HG02943 (cell line): ENCODE measurements around the gene DLG1.

Experiments used
- ATAC-seq: cut with Tn5 transposase; IDR thresholded peaks from one replicate; pipeline ENCODE4 v1.9.1; 2021; ENCODE audit warnings: mild to moderate bottlenecking, low read depth, moderate library complexity; ENCODE audit not compliant: unreplicated experiment

Gene DLG1

DNA sequence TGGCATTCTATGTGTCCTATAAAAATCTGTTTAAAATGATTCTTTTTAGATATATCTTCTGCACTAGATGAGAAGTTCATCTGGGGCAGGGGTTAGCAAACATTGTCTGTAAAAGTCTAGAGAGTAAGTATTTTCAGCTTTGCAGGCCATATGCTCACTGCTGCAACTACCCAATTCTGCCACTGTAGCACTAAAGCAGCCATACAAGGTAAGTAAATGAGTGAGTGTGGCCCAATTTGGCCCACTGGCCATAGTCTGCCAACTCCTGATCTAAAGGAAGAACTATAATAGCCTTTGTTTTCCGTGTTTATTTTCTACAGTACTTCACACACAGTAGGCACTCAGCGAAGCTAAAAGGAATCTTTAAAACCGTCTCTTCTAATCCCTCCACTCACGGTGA lies 42.3 kb downstream of the DLG1 start:
- no peak for ATAC-seq

DNA sequence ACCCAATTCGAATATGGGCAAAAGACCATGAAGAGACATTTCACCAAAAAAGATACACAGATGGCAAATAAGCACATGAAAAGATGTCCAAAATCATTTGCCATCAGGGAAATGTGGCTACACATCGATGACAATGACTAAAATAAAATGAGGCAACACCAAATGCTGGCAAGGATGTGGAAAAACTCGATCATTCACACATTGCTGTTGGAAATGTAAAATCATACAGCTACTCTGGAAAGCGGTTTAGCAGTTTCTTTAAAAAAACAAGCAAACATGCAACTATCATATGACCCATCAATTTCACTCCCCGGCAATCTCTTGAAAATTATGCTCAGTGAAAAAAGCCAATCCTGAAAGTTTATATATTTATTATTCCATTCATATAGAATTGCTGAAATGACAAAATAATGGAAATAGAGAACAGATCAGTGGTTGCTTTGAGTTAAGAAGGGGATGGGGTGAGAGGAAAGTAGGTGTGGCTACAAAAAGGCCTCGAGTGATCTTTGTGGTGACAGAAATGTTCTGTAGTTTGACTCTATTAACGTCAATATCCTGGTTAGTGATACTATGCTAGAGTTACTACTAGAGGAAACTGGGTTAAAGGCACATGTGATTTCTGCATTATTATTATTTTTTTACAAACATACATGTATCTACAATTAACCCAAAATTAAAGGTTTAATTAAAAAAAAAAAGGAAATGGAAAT lies 45.0 kb downstream of the DLG1 start:
- no peak for ATAC-seq

- no peak for ATAC-seq
Observed at GRCh38 chr3:197249542-197249941, 48.9 kb downstream of the DLG1 start.

- ATAC-seq = no peak
Observed at GRCh38 chr3:197248341-197248740, 50.1 kb downstream of the DLG1 start.

- no peak for ATAC-seq
Observed at GRCh38 chr3:197244751-197245150, 53.7 kb downstream of the DLG1 start.

DNA sequence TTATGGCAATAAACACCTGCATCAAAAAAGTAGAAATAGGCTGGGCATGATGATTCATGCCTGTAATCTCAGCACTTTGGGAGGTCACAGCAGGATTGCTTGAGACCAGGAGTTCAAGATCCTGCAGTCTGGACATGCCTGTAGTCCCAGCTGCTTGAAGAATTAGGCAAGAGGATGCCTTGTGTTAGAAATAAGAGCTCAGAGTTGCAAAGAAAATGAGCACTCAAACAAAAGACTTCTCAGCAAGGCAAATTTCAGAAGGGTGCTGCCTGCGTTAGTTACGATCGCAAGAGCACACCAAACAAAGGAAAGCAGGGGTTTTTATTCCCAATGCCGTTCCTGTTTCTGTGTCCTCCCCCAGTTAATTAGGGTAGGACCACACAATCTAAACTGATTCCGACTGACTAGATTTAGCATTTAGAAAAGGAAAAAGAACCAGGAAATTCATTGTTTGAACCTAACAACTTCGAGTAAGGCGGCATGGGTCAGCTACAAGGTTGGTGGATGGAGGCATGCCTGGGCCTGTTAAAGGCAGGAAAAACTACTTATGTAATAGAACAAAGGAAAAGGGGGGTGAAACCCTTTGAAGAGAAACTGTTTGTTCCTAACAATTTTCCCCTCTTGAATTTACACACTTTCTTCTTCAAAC lies 55.5 kb downstream of the DLG1 start:
- ATAC-seq = no peak

- no peak for ATAC-seq
Observed at GRCh38 chr3:197241173-197241572, 57.2 kb downstream of the DLG1 start.

DNA sequence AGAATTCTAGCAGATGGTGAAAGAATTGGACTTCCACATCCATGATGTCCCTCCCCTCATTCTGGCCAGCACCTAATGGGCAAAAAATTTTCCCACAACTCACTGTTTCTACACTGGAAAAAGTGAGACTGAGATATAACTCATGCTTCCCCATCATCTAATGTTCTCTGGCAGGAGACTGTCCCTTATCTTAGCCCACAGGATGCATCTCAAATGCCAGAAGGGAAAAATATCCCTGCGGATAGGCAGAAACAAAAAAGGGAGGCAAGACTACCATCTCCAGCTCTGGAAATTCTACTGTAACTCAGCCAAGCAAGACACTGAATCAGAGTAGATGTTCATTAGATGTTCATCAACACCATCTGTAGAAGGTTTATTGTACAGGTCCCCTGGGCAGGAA lies 58.6 kb downstream of the DLG1 start:
- no peak for ATAC-seq

- no peak for ATAC-seq
Observed at GRCh38 chr3:197238842-197239241, 59.6 kb downstream of the DLG1 start.

- ATAC-seq = no peak
Observed at GRCh38 chr3:197237897-197238296, 60.5 kb downstream of the DLG1 start.

GRCh38 chr3:197236362-197236761 lies 62.0 kb downstream of the DLG1 start:
- ATAC-seq = no peak

DNA sequence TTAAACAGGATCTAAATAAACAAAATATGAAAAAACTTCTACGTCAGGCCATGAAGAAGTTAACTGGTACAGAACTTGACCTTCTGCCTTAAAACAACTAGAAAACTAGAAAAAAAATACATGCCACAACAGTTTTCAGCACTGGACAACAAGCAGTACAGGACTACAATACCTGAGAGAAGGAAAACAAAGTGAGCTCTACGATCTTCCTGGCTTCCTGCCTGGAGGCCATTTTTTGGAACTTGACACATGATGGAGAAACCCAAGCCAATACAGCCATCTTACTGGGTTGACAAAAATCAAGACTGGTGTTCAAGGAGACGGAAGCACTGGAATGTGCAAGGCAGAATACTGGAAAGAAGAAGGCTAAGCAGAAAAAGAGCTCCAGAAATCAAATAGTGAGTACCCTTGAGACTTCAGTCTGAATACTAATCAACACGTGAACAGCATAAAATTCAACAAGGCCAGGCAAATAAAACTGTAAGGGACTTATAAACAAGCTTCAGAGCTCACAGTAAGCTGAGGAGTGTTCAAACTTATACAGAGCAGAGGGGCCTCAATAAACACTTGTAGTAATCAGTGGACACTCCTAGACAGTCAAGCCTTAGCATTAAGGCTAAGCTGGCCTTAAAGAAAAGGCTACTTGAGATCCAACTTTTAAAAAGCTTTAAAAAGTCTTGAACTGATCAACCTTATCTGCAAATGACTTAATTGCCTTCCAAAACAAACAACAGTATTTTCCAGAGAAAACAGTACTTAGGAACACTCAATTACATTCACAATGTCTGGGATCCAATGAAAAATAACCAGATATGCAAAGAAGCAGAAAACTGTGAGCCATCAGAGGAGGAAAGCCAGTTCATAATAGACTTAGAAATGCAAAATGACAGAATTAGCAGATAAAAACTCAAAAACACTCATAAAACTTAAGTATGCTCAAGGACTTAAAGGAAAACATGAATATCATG lies 63.2 kb downstream of the DLG1 start:
- no peak for ATAC-seq

GRCh38 chr3:197231321-197231720 lies 67.1 kb downstream of the DLG1 start:
- no peak for ATAC-seq

- no peak for ATAC-seq
Observed at GRCh38 chr3:197229836-197230235, 68.6 kb downstream of the DLG1 start.

DNA sequence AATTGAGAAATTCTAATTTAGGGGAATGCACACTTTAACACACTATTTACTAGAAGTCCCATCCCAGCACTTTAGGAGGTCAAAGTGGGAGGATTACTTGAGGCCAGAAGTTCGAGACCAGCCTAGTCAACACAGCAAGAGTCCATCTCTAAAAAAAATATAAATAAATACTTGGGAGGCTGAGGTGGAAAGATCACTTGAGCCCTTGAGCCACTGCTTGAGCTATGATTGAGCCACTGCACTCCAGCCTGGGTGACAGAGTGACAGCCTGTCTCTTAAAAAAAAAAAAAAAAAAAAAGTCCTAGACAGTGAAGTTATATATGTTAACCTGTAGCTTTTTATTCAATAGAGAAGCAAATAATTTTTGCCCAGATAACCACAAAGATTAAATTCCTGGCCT lies 69.2 kb downstream of the DLG1 start:
- ATAC-seq = no peak

DNA sequence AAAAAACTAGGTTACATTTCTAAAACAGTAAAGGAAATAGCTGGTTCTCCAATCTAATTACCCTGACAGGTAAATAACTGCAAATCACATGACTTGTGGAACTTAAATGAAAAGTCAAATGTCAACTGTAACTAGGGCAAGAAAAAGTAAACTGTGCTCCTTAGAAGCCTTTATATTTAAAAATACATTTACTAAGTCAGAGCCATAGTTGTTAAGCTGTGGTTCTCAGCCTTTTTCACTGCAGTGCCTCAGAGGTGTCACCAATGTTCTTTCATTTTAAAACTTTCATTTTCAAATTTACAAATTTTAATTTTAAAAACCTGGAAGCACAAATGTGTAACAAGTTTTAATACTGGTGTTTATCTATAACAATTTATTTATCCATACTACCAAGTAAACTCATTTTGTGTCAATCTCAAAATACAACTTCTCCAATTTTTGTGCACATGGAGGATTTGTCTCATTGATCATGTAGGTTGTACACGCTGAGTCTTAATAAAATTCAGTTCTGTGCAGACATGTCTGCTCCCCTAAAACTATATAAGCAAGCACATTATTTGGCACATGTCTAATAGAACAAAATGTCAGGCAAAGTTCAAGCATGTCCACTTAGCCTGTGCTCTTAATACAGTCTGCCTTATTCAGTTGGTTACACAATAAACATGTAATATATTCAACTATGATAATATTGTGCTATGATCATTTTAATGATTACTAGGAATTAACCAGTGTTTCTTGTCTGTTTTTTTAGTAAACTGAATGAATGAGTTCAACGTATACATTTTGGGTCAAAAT lies 70.4 kb downstream of the DLG1 start:
- ATAC-seq = no peak

DNA sequence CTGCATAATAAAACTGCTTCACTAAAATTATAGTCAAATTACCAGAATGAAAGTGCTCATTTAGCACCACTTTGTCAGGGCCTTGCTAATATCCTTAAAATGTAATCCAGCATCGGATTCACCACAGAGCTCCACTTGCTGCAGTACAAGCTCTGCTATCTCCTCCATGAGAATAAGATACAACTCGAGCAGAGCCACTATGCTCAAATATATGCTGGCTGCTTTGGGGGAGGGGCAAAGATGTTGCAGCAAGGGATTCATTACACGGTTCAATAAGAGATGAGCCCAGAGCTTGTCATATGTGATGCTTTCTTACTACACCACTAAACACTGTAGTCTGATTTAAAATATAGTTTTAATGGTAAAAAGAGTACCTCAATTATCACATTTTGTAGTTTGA lies 72.2 kb downstream of the DLG1 start:
- ATAC-seq = no peak

DNA sequence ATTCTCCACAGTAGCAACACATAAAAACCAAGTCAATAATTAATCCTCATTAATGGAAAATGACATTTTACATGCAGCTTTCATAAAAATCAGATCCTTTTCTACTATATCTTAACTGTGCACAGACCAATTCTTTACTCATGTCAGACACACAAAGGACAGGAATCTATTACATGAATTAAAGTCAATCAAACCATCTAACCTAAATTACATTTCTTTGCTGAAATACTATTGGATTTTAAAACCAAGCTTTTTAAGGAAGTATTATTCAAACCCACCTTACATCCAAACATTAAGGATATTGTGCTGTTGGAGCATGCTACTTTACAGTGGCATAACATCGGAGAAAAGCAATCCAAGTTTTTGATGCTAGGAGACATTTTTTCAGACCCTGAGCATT lies 72.8 kb downstream of the DLG1 start:
- ATAC-seq = no peak

- no peak for ATAC-seq
Observed at GRCh38 chr3:197224034-197224444, 74.4 kb downstream of the DLG1 start.

DNA sequence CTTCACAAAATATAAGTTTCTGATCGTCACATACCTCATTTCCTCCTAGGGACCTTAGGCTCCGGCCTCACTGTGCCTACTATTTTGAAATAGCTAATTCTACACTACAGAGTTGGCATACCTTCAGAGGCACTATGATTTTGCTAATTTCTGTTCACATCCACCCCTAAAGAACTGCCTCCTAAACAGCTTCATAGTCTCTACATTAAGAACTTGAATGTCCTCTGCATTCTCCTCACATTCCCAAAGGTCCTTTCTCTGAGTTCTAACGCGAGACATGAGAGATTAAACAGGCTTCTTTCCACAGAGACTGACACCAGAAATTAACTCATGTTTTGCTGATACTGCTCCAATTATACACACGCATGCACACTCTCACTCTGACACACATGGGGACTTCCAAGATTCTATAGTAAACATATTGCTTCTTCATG lies 75.5 kb downstream of the DLG1 start:
- no peak for ATAC-seq
